ENCODE measurements around the gene UFD1. TPM values are rescaled to one million over a fixed set of nuclear protein-coding genes. Genes with fewer than 3 reads are reported as not detected.
A peak's percentile ranks its signal among the peaks of the same experiment; 100 is the strongest.
"Not testable (repeated sequence)": the region's sequence is repeated elsewhere in the genome, so short reads cannot be mapped to it uniquely, and the experiment has no call there.

The UFD1 gene
- total RNA-seq, 4 donors from 2014 or later = 33.0 to 57.4 (median 45.6) TPM

DNA sequence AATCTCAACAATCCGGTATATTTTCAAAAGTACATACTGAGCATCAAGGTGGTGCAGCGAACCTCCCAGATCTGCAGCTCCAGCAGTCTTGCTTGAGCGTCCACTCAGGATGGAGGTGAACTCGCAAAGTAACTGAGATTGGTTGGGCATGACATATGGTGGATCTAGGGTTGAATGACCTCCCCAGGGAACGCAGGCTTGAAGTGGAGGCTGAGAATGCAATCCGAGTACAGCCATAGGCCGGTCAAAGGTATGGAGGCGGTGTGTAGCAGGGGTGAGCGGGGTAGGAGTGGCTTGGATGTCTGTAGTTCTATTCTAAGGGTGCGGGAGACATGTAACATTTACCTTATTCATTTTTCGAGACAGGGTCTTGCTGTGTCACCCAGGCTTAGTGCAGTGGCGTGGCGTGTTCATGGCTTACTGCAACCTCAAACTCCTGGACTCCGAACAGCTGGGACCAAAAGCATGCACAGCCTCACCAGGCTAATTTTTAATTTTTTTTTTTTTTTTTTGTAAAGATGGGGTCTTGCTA, 30.9 kb downstream of the UFD1 start:
- intact Hi-C loops (cut with DNase I) = no loop called here
- Histone ChIP-seq H3K36me3 (peaks cover under 1 to 54% (median 4%) of the 10 kb centered on the region in 3 donors), H3K27me3 (no peaks in the 10 kb centered on the region), H3K4me3 (peak overlapping the region; percentile 66 to 89 (median 83)), H3K4me1 (peaks cover 21 to 38% (median 22%) of the 10 kb centered on the region in 3 donors), H3K9me3 (no peaks in the 10 kb centered on the region), H3K27ac (peak overlapping the region; percentile 93 to 98 (median 95))
- no peak for DNase-seq
- TF ChIP-seq POLR2A (IDR thresholded peaks at IDR 0.05) (no peak), CTCF (IDR thresholded peaks at IDR 0.05) (no peak)
- WGBS, 2 donors = 6 to 15% methylated on average over 13 to 14 of the region's 14 CpGs

- Histone ChIP-seq H3K4me3 (peak within 1 kb of the TSS; percentile 66 to 89 (median 83)), H3K27me3 (no peaks in the 10 kb centered on the region), H3K36me3 (peaks cover 0 to 54% (median 4%) of the 10 kb centered on the region in 3 donors), H3K4me1 (peaks cover 21 to 38% (median 22%) of the 10 kb centered on the region in 3 donors), H3K27ac (peak within 1 kb of the TSS; percentile 93 to 98 (median 95)), H3K9me3 (no peaks in the 10 kb centered on the region)
- intact Hi-C loops (cut with DNase I) = no loop called here
- peak; percentile 46 for DNase-seq
- WGBS, 2 donors = 2% methylated on average over 16 of the region's 92 CpGs; no CpG with 5 or more reads in 1 of the 2 donors
- TF ChIP-seq CTCF (IDR thresholded peaks at IDR 0.05) (peak in 1 of 6 experiments; percentile 5), POLR2A (IDR thresholded peaks at IDR 0.05) (peak in 3 of 4 donors; percentile 55 to 90 (median 87))
Measured at GRCh38 chr22:19447330-19448075, 31.5 kb downstream of the UFD1 start, which contains the start of gene C22orf39. TSS of gene C22orf39 (minus strand) at chr22:19447711. CDS start at chr22:19447688, 23 bp downstream.

GRCh38 chr22:19446603-19447329, 32.2 kb downstream of the UFD1 start:
- WGBS, 2 donors = 26 to 30% methylated on average over 16 of the region's 22 CpGs
- Histone ChIP-seq H3K4me3 (peak overlapping the region; percentile 66 to 89 (median 83)), H3K9me3 (no peaks in the 10 kb centered on the region), H3K4me1 (peaks cover 21 to 38% (median 22%) of the 10 kb centered on the region in 3 donors), H3K27ac (peak overlapping the region; percentile 93 to 98 (median 95)), H3K36me3 (peaks cover 0 to 54% (median 4%) of the 10 kb centered on the region in 3 donors), H3K27me3 (no peaks in the 10 kb centered on the region)
- intact Hi-C loops (cut with DNase I) = no loop called here
- DNase-seq = no peak
- no peak for TF ChIP-seq POLR2A (IDR thresholded peaks at IDR 0.05)
- no peak for TF ChIP-seq CTCF (IDR thresholded peaks at IDR 0.05)

DNA sequence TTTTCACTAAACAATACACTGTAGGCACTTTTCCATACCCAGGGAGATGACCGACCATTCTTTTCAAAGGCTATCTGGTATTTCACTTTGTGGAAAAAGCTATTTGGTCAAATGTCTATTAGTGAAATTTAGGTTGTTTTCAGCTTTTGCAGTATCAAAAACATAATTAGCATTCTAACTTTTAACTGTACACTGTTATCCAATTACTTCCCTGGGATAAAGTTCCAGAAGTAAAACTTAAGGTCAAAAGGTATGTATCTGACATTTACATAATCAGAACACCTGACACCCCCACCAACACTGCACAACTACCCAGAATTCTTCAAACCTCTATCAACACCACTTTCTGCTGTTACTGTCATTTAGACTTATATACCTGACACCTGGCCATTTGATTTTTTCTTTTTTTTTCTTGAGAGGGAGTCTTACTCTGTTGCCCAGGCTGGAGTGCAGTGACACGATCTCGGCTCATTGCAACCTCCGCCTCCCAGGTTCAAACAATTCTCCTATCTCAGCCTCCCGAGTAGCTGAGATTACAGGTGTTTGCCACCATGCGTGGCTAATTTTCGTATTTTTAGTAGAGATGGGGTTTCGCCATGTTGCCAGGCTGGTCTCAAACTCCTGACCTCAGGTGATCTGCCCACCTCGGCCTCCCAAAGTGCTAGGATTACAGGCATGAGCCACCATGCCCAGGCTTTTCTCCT, 33.6 kb downstream of the UFD1 start:
- H3K27me3 ChIP-seq; H3K27ac ChIP-seq; intact Hi-C loops (cut with DNase I); DNase-seq; H3K9me3 ChIP-seq; H3K4me3 ChIP-seq: not testable (repeated sequence)
- Histone ChIP-seq H3K36me3 (peaks cover 0 to 54% (median 4%) of the 10 kb centered on the region in 3 donors), H3K4me1 (peaks cover 21 to 38% (median 22%) of the 10 kb centered on the region in 3 donors)
- 91 to 92% methylated on average over 9 of the region's 9 CpGs for WGBS, 2 donors

GRCh38 chr22:19443544-19444211, 35.3 kb downstream of the UFD1 start:
- no peak for DNase-seq
- Histone ChIP-seq H3K27me3 (no peaks in the 10 kb centered on the region), H3K36me3 (peaks cover 0 to 49% (median 4%) of the 10 kb centered on the region in 3 donors), H3K9me3 (no peaks in the 10 kb centered on the region), H3K4me1 (peaks cover 20 to 33% (median 22%) of the 10 kb centered on the region in 3 donors), H3K4me3 (no peak overlapping the region), H3K27ac (no peak overlapping the region)
- intact Hi-C loops (cut with DNase I) = no loop called here
- TF ChIP-seq POLR2A (IDR thresholded peaks at IDR 0.05) (no peak), CTCF (IDR thresholded peaks at IDR 0.05) (no peak)
- 100% methylated on average over 1 to 2 of the region's 7 CpGs for WGBS, 2 donors

Data from esophagus squamous epithelium (tissue), 5 donors.